Iris pigment epithelial cell (primary cell): ENCODE measurements around the gene SLC16A5.
"Not testable (repeated sequence)": the region's sequence is repeated elsewhere in the genome, so short reads cannot be mapped to it uniquely, and the experiment has no call there.

Experiments used
- DNase-seq: peaks from one replicate; pipeline ENCODE4 v3.0.0-alpha.2; 2011; ENCODE audit warnings: low read depth

SLC16A5 gene

GRCh38 chr17:75133607-75134347 lies 46.0 kb downstream of the SLC16A5 start:
- DNase-seq = not testable (repeated sequence)

GRCh38 chr17:75135452-75135851 lies 47.7 kb downstream of the SLC16A5 start:
- no peak for DNase-seq

GRCh38 chr17:75135946-75136345 lies 48.2 kb downstream of the SLC16A5 start:
- DNase-seq = no peak

GRCh38 chr17:75137762-75138161 lies 50.0 kb downstream of the SLC16A5 start:
- DNase-seq = not testable (repeated sequence)

GRCh38 chr17:75138519-75138918 lies 50.8 kb downstream of the SLC16A5 start:
- DNase-seq = no peak

GRCh38 chr17:75142236-75142971 lies 54.6 kb downstream of the SLC16A5 start:
- DNase-seq = no peak

- DNase-seq = no peak
Observed at GRCh38 chr17:75144816-75145512, 57.2 kb downstream of the SLC16A5 start.

- peak; percentile 84 for DNase-seq
Observed at GRCh38 chr17:75146592-75146991, 58.8 kb downstream of the SLC16A5 start.

GRCh38 chr17:75147878-75148546 lies 60.3 kb downstream of the SLC16A5 start:
- DNase-seq = no peak

- no peak for DNase-seq
Observed at GRCh38 chr17:75151930-75152329, 64.2 kb downstream of the SLC16A5 start.

- no peak for DNase-seq
Observed at GRCh38 chr17:75152523-75152921, 64.8 kb downstream of the SLC16A5 start.

GRCh38 chr17:75152922-75153779 lies 65.4 kb downstream of the SLC16A5 start:
- peak; percentile 44 for DNase-seq

GRCh38 chr17:75153780-75154194 lies 66.0 kb downstream of the SLC16A5 start:
- DNase-seq = no peak

GRCh38 chr17:75154195-75155106 lies 66.7 kb downstream of the SLC16A5 start, which contains the start of gene JPT1:
Gene JPT1, minus strand, starts transcription at chr17:75154512. Its CDS starts 115 bp downstream, at chr17:75154397.
- peak; percentile 99 for DNase-seq

- no peak for DNase-seq
Observed at GRCh38 chr17:75155191-75155601, 67.4 kb downstream of the SLC16A5 start.
